GM19397 (cell line): ENCODE results near the gene PDHX.

Experiments used
- ATAC-seq: cut with Tn5 transposase; IDR thresholded peaks from one replicate; pipeline ENCODE4 v1.9.1; 2021; ENCODE audit warnings: mild to moderate bottlenecking, moderate library complexity; ENCODE audit not compliant: unreplicated experiment

Gene PDHX

GRCh38 chr11:34986883-34987520, 70.6 kb downstream of the PDHX start:
- no peak for ATAC-seq

- no peak for ATAC-seq
Observed at GRCh38 chr11:34987617-34988016, 71.2 kb downstream of the PDHX start.

- ATAC-seq, result no peak
Observed at GRCh38 chr11:34988294-34989255, 72.2 kb downstream of the PDHX start.

- no peak for ATAC-seq
Observed at GRCh38 chr11:34990916-34991315, 74.5 kb downstream of the PDHX start.

- no peak for ATAC-seq
Observed at GRCh38 chr11:34994854-34995253, 78.4 kb downstream of the PDHX start.

GRCh38 chr11:34996958-34997357, 80.5 kb downstream of the PDHX start:
- ATAC-seq, result no peak

- ATAC-seq, result no peak
Observed at GRCh38 chr11:34997952-34998528, 81.6 kb downstream of the PDHX start.

GRCh38 chr11:34999453-34999852, 83.0 kb downstream of the PDHX start:
- no peak for ATAC-seq

- ATAC-seq, result no peak
Observed at GRCh38 chr11:35003186-35003585, 86.8 kb downstream of the PDHX start.

- no peak for ATAC-seq
Observed at GRCh38 chr11:35003658-35004057, 87.2 kb downstream of the PDHX start.

GRCh38 chr11:35005141-35005780, 88.8 kb downstream of the PDHX start:
- ATAC-seq, result no peak

- ATAC-seq, result peak; percentile 89
Observed at GRCh38 chr11:35006389-35007128, 90.1 kb downstream of the PDHX start.

GRCh38 chr11:35007277-35007676, 90.9 kb downstream of the PDHX start:
- ATAC-seq, result peak; percentile 46

- ATAC-seq, result no peak
Observed at GRCh38 chr11:35009191-35009943, 92.9 kb downstream of the PDHX start.

GRCh38 chr11:35009944-35010342, 93.5 kb downstream of the PDHX start:
- no peak for ATAC-seq

- ATAC-seq, result no peak
Observed at GRCh38 chr11:35010654-35011053, 94.2 kb downstream of the PDHX start.

- no peak for ATAC-seq
Observed at GRCh38 chr11:35011389-35011788, 95.0 kb downstream of the PDHX start.

- no peak for ATAC-seq
Observed at GRCh38 chr11:35011944-35012343, 95.5 kb downstream of the PDHX start.

GRCh38 chr11:35012467-35013191, 96.2 kb downstream of the PDHX start:
- peak; percentile 59 for ATAC-seq
